ENCODE data around the gene KIR3DL2.

DNA sequence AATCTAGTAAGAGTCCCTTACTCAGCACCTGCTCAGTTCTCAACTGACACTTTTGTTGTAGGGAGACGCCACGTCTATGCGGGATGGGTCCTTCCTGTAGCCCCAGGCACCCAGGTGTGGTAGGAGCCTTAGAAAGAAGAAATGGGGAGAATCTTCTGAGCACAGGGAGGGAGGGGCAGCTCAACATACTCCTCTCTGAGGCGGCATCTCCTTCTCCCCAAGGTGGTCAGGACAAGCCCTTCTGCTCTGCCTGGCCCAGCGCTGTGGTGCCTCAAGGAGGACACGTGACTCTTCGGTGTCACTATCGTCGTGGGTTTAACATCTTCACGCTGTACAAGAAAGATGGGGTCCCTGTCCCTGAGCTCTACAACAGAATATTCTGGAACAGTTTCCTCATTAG, 45.7 kb upstream of the KIR3DL2 start:
- TF ChIP-seq, protein P1, sequence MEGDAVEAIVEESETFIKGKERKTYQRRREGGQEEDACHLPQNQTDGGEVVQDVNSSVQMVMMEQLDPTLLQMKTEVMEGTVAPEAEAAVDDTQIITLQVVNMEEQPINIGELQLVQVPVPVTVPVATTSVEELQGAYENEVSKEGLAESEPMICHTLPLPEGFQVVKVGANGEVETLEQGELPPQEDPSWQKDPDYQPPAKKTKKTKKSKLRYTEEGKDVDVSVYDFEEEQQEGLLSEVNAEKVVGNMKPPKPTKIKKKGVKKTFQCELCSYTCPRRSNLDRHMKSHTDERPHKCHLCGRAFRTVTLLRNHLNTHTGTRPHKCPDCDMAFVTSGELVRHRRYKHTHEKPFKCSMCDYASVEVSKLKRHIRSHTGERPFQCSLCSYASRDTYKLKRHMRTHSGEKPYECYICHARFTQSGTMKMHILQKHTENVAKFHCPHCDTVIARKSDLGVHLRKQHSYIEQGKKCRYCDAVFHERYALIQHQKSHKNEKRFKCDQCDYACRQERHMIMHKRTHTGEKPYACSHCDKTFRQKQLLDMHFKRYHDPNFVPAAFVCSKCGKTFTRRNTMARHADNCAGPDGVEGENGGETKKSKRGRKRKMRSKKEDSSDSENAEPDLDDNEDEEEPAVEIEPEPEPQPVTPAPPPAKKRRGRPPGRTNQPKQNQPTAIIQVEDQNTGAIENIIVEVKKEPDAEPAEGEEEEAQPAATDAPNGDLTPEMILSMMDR (IDR thresholded peaks at IDR 0.05): no peak
- TF ChIP-seq, protein P2, sequence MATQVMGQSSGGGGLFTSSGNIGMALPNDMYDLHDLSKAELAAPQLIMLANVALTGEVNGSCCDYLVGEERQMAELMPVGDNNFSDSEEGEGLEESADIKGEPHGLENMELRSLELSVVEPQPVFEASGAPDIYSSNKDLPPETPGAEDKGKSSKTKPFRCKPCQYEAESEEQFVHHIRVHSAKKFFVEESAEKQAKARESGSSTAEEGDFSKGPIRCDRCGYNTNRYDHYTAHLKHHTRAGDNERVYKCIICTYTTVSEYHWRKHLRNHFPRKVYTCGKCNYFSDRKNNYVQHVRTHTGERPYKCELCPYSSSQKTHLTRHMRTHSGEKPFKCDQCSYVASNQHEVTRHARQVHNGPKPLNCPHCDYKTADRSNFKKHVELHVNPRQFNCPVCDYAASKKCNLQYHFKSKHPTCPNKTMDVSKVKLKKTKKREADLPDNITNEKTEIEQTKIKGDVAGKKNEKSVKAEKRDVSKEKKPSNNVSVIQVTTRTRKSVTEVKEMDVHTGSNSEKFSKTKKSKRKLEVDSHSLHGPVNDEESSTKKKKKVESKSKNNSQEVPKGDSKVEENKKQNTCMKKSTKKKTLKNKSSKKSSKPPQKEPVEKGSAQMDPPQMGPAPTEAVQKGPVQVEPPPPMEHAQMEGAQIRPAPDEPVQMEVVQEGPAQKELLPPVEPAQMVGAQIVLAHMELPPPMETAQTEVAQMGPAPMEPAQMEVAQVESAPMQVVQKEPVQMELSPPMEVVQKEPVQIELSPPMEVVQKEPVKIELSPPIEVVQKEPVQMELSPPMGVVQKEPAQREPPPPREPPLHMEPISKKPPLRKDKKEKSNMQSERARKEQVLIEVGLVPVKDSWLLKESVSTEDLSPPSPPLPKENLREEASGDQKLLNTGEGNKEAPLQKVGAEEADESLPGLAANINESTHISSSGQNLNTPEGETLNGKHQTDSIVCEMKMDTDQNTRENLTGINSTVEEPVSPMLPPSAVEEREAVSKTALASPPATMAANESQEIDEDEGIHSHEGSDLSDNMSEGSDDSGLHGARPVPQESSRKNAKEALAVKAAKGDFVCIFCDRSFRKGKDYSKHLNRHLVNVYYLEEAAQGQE (IDR thresholded peaks at IDR 0.05; ENCODE audit: low read depth, low read length): no peak
